Measurements from ENCODE around the gene RUFY4. TPM values are rescaled to one million over a fixed set of nuclear protein-coding genes. Genes with fewer than 3 reads are reported as not detected.

Gene RUFY4
- polyA plus RNA-seq, 1 donor: 0.16 TPM

Other genes with a start within 250 kb of the RUFY4 start
- gene TNS1, start 66.3 kb upstream of the RUFY4 start, polyA plus RNA-seq (ENCODE audit: insufficient read length): 111 TPM
- 0.18 TPM for gene CXCR2, start 56.8 kb downstream of the RUFY4 start, polyA plus RNA-seq (ENCODE audit: insufficient read length)
- gene CXCR1, start 97.7 kb downstream of the RUFY4 start, polyA plus RNA-seq (ENCODE audit: insufficient read length): not detected
- 205 TPM for gene ARPC2, start 147.9 kb downstream of the RUFY4 start, polyA plus RNA-seq (ENCODE audit: insufficient read length)
- gene GPBAR1, start 191.8 kb downstream of the RUFY4 start, polyA plus RNA-seq (ENCODE audit: insufficient read length): 2.3 TPM
- 87.4 TPM for gene AAMP, start 200.9 kb downstream of the RUFY4 start, polyA plus RNA-seq (ENCODE audit: insufficient read length)
- 47.4 TPM for gene PNKD, start 201.3 kb downstream of the RUFY4 start, polyA plus RNA-seq (ENCODE audit: insufficient read length)
- 81.3 TPM for gene TMBIM1, start 223.2 kb downstream of the RUFY4 start, polyA plus RNA-seq (ENCODE audit: insufficient read length)